Trophoblast cell (in vitro differentiated cells and primary cell): ENCODE data around the gene WEE1. TPM values are rescaled to one million over a fixed set of nuclear protein-coding genes. Genes with fewer than 3 reads are reported as not detected.

Experiments used
- DNase-seq, 2 donors: peaks; one replicate each; pipeline ENCODE4 v3.0.0-alpha.2; 2016
- H2AFZ ChIP-seq: 2 replicates; pipeline ENCODE4 v1.6.1; 2013; ENCODE audit warnings: low read length, moderate library complexity, mild to moderate bottlenecking; ENCODE audit not compliant: insufficient read depth, poor library complexity
- H2AK5ac ChIP-seq: 2 replicates; pipeline ENCODE4 v1.6.1; 2013; ENCODE audit warnings: mild to moderate bottlenecking, low read length
- H2BK120ac ChIP-seq: 2 replicates; pipeline ENCODE4 v1.6.1; 2013; ENCODE audit warnings: low read length, mild to moderate bottlenecking, moderate library complexity; ENCODE audit not compliant: insufficient read depth, poor library complexity
- H2BK12ac ChIP-seq: 2 replicates; pipeline ENCODE4 v1.6.1; 2013; ENCODE audit warnings: mild to moderate bottlenecking, low read length, moderate library complexity
- H2BK5ac ChIP-seq: 2 replicates; pipeline ENCODE4 v1.6.1; 2013; ENCODE audit warnings: low read length, low read depth, moderate library complexity, mild to moderate bottlenecking; ENCODE audit not compliant: poor library complexity
- H3K14ac ChIP-seq: 2 replicates; pipeline ENCODE4 v1.6.1; 2013; ENCODE audit warnings: mild to moderate bottlenecking, low read length
- H3K18ac ChIP-seq: 2 replicates; pipeline ENCODE4 v1.6.1; 2013; ENCODE audit warnings: mild to moderate bottlenecking, low read length
- H3K23ac ChIP-seq: 2 replicates; pipeline ENCODE4 v1.6.1; 2013; ENCODE audit warnings: low read length
- H3K27ac ChIP-seq: 2 replicates; pipeline ENCODE4 v1.5.1; 2013; ENCODE audit warnings: low read depth, mild to moderate bottlenecking, inconsistent platforms, low read length, moderate library complexity
- H3K27me3 ChIP-seq: 2 replicates; pipeline ENCODE4 v1.6.1; 2013; ENCODE audit warnings: inconsistent platforms, mild to moderate bottlenecking, low read length, moderate library complexity; ENCODE audit not compliant: insufficient read depth
- H3K36me3 ChIP-seq, 2 experiments: 1 replicate in 1 of 2; 2 replicates in 1 of 2; pipeline ENCODE4 v1.6.1; 2013; ENCODE audit warnings: low read length in 2 of 2, mild to moderate bottlenecking in 2 of 2, moderate library complexity in 1 of 2; ENCODE audit not compliant: insufficient read depth in 2 of 2, control insufficient read depth in 1 of 2
- H3K4ac ChIP-seq: 2 replicates; pipeline ENCODE4 v1.6.1; 2013; ENCODE audit warnings: low read depth, mild to moderate bottlenecking, low read length, moderate library complexity
- H3K4me1 ChIP-seq, 2 experiments: 1 replicate in 1 of 2; 2 replicates in 1 of 2; pipeline ENCODE4 v1.6.1; 2013; ENCODE audit warnings: low read length in 2 of 2, mild to moderate bottlenecking in 2 of 2, moderate library complexity in 1 of 2; ENCODE audit not compliant: insufficient read depth in 2 of 2, control insufficient read depth in 1 of 2
- H3K4me2 ChIP-seq: 2 replicates; pipeline ENCODE4 v1.6.1; 2013; ENCODE audit warnings: inconsistent platforms, mild to moderate bottlenecking, low read length, moderate library complexity
- H3K4me3 ChIP-seq: 2 replicates; pipeline ENCODE4 v1.5.1; 2013; ENCODE audit warnings: mild to moderate bottlenecking, low read depth, low read length, inconsistent platforms
- H3K79me1 ChIP-seq: one replicate; pipeline ENCODE4 v1.6.1; 2013; ENCODE audit warnings: low read length
- H3K79me2 ChIP-seq: 2 replicates; pipeline ENCODE4 v1.6.1; 2013; ENCODE audit warnings: low read length, mild to moderate bottlenecking; ENCODE audit not compliant: control insufficient read depth, insufficient read depth, poor library complexity
- H3K9ac ChIP-seq: 2 replicates; pipeline ENCODE4 v1.6.1; 2013; ENCODE audit warnings: mild to moderate bottlenecking, low read length
- H3K9me3 ChIP-seq: 2 replicates; pipeline ENCODE4 v1.6.1; 2013; ENCODE audit warnings: low read depth, mild to moderate bottlenecking, control low read depth, inconsistent platforms, low read length; ENCODE audit not compliant: insufficient read depth
- H4K12ac ChIP-seq: 2 replicates; pipeline ENCODE4 v1.6.1; 2013; ENCODE audit warnings: low read depth, mild to moderate bottlenecking, low read length, moderate library complexity
- H4K8ac ChIP-seq: 2 replicates; pipeline ENCODE4 v1.6.1; 2013; ENCODE audit warnings: low read depth, mild to moderate bottlenecking, low read length, moderate library complexity
- H4K91ac ChIP-seq: one replicate; pipeline ENCODE4 v1.6.1; 2013; ENCODE audit warnings: low read depth, mild to moderate bottlenecking, low read length, moderate library complexity
- WGBS: extraction: QIAGEN DNeasy Blood & Tissue Kit; methylation state at CpG from one replicate; pipeline ENCODE4 v1.1.7; 2013; ENCODE audit warnings: missing lambda C conversion rate; ENCODE audit not compliant: insufficient read length, insufficient coverage; ENCODE audit errors: extremely low coverage; 5-methylcytosine and 5-hydroxymethylcytosine counted together
- polyA plus RNA-seq: library from polyadenylated mRNA; stranded (reverse); fragments of 200-250 nt; gene quantifications from 2 replicates; pipeline ENCODE4 v1.2.3, GENCODE V29; 2013

The WEE1 gene
- 84.5 and 89.9 TPM in 2 replicates for polyA plus RNA-seq

GRCh38 chr11:9573052-9573774 lies at the start of gene WEE1:
WEE1 (plus strand) TSS chr11:9573670; CDS start chr11:9573934, 264 bp downstream.
- Histone ChIP-seq H2BK120ac (peak within 1 kb of the TSS; percentile 76), H4K8ac (peak within 1 kb of the TSS; percentile 79), H3K18ac (peak within 1 kb of the TSS; percentile 76), H3K27ac (peak within 1 kb of the TSS; percentile 95), H2AFZ (peak within 1 kb of the TSS; percentile 58), H3K9ac (peak within 1 kb of the TSS; percentile 100), H3K79me2 (peaks cover 17% of the 10 kb centered on the region), H2AK5ac (peak within 1 kb of the TSS; percentile 87), H3K14ac (peak within 1 kb of the TSS; percentile 82), H3K9me3 (no peaks in the 10 kb centered on the region), H3K23ac (no peak within 1 kb of the TSS), H2BK12ac (peak within 1 kb of the TSS; percentile 66), H4K12ac (peak within 1 kb of the TSS; percentile 55), H3K4me3 (peak within 1 kb of the TSS; percentile 99), H3K36me3 (no peaks in the 10 kb centered on the region), H3K4me2 (peak within 1 kb of the TSS; percentile 95), H3K4me1 (peaks cover 8 to 9% of the 10 kb centered on the region in 2 experiments), H4K91ac (peak within 1 kb of the TSS; percentile 89), H3K4ac (peak within 1 kb of the TSS; percentile 97), H2BK5ac (peak within 1 kb of the TSS; percentile 87), H3K27me3 (no peaks in the 10 kb centered on the region), H3K79me1 (peaks cover 38% of the 10 kb centered on the region)
- peak; percentile 99 to 100 for DNase-seq
- no CpG with 5 or more reads among the region's 73 CpGs for WGBS

GRCh38 chr11:9524001-9524400 lies 49.5 kb upstream of the WEE1 start:
- no peak overlapping the region for H4K12ac ChIP-seq
- H3K4me2 ChIP-seq = no peak overlapping the region
- H2BK5ac ChIP-seq = no peak overlapping the region
- H3K27me3 ChIP-seq = no peaks in the 10 kb centered on the region
- H3K4ac ChIP-seq = no peak overlapping the region
- H3K36me3 ChIP-seq = peaks cover 8 to 12% of the 10 kb centered on the region in 2 experiments
- DNase-seq = no peak
- peaks cover under 1 to 2% of the 10 kb centered on the region in 2 experiments for H3K4me1 ChIP-seq
- H2AK5ac ChIP-seq = no peak overlapping the region
- no peak overlapping the region for H4K91ac ChIP-seq
- no peaks in the 10 kb centered on the region for H3K9me3 ChIP-seq
- peaks cover 2% of the 10 kb centered on the region for H3K79me1 ChIP-seq
- H3K18ac ChIP-seq = no peak overlapping the region
- H3K79me2 ChIP-seq = no peaks in the 10 kb centered on the region
- H3K23ac ChIP-seq = no peak overlapping the region
- no peak overlapping the region for H2AFZ ChIP-seq
- no peak overlapping the region for H4K8ac ChIP-seq
- H3K14ac ChIP-seq = no peak overlapping the region
- no peak overlapping the region for H3K27ac ChIP-seq
- H2BK120ac ChIP-seq = no peak overlapping the region
- no peak overlapping the region for H2BK12ac ChIP-seq
- no peak overlapping the region for H3K4me3 ChIP-seq
- no CpG with 5 or more reads among the region's 2 CpGs for WGBS
- no peak overlapping the region for H3K9ac ChIP-seq

- no peak overlapping the region for H2BK12ac ChIP-seq
- no peak overlapping the region for H2AK5ac ChIP-seq
- no peak overlapping the region for H3K18ac ChIP-seq
- no peak overlapping the region for H3K4me2 ChIP-seq
- H3K23ac ChIP-seq = no peak overlapping the region
- H3K4ac ChIP-seq = no peak overlapping the region
- H3K14ac ChIP-seq = no peak overlapping the region
- no peaks in the 10 kb centered on the region for H3K9me3 ChIP-seq
- H3K36me3 ChIP-seq = peaks cover 8 to 12% of the 10 kb centered on the region in 2 experiments
- DNase-seq = no peak
- peaks cover 2% of the 10 kb centered on the region for H3K79me2 ChIP-seq
- peaks cover 11 to 12% of the 10 kb centered on the region in 2 experiments for H3K4me1 ChIP-seq
- H2BK120ac ChIP-seq = no peak overlapping the region
- no peak overlapping the region for H3K9ac ChIP-seq
- no peak overlapping the region for H4K12ac ChIP-seq
- H2AFZ ChIP-seq = no peak overlapping the region
- no peak overlapping the region for H2BK5ac ChIP-seq
- no peak overlapping the region for H4K91ac ChIP-seq
- H3K27me3 ChIP-seq = no peaks in the 10 kb centered on the region
- no peak overlapping the region for H3K27ac ChIP-seq
- WGBS = no CpG with 5 or more reads among the region's 3 CpGs
- H4K8ac ChIP-seq = no peak overlapping the region
- H3K4me3 ChIP-seq = no peak overlapping the region
- H3K79me1 ChIP-seq = peaks cover 13% of the 10 kb centered on the region
Observed at GRCh38 chr11:9525116-9525515, 48.4 kb upstream of the WEE1 start.

- Histone ChIP-seq H2BK120ac (no peak overlapping the region), H3K9me3 (no peaks in the 10 kb centered on the region), H3K4me1 (peaks cover 21 to 24% of the 10 kb centered on the region in 2 experiments), H2BK5ac (no peak overlapping the region), H3K4me2 (no peak overlapping the region), H2AK5ac (no peak overlapping the region), H4K91ac (no peak overlapping the region), H4K8ac (no peak overlapping the region), H4K12ac (no peak overlapping the region), H3K14ac (no peak overlapping the region), H3K36me3 (peaks cover 5 to 6% of the 10 kb centered on the region in 2 experiments), H3K27ac (no peak overlapping the region), H3K79me2 (peaks cover 4% of the 10 kb centered on the region), H2AFZ (no peak overlapping the region), H3K4ac (no peak overlapping the region), H3K79me1 (peaks cover 26% of the 10 kb centered on the region), H2BK12ac (no peak overlapping the region), H3K4me3 (no peak overlapping the region), H3K23ac (no peak overlapping the region), H3K9ac (no peak overlapping the region), H3K27me3 (no peaks in the 10 kb centered on the region), H3K18ac (no peak overlapping the region)
- DNase-seq = no peak
- WGBS = no CpG with 5 or more reads among the region's 8 CpGs
Observed at GRCh38 chr11:9527481-9528135, 45.9 kb upstream of the WEE1 start.
